HCT116 (cell line): ENCODE results near the gene ACSF2. TPM values are rescaled to one million over a fixed set of nuclear protein-coding genes. Genes with fewer than 3 reads are reported as not detected.
"Not testable (repeated sequence)": the region's sequence is repeated elsewhere in the genome, so short reads cannot be mapped to it uniquely, and the experiment has no call there.

ENCODE experiments used
- ATAC-seq: fragments of 200-7000 bp; cut with Tn5 transposase; 2 replicates; pipeline ENCODE4 v1.9.1; 2020; ENCODE audit warnings: mild to moderate bottlenecking, moderate library complexity
- BruUV-seq: library from RNA; stranded (reverse); fragments of 400-500 nt; replicated peaks from 2 replicates; lab custom pipeline; 2021; lab: Mats Ljungman, UMichigan
- CTCF ChIA-PET: fragments of 300-600 bp; sonication (Branson Sonifier 250); formaldehyde crosslinking; loops from one replicate; lab custom pipeline; 2021; ENCODE audit warnings: antibody characterized with exemption; lab: Charles Lee
- POLR2A ChIA-PET: fragments of 300-600, 350-600 bp; sonication (Branson Sonifier 250); formaldehyde crosslinking; loops from one replicate; lab custom pipeline; 2021; ENCODE audit warnings: antibody characterized with exemption; lab: Charles Lee
- RAD21 ChIA-PET, 2 experiments: fragments of 300-600 bp; sonication (Branson Sonifier 250); formaldehyde crosslinking; loops; one replicate each; lab custom pipeline; 2023; ENCODE audit warnings: low total read pairs in 2 of 2; ENCODE audit not compliant: uncharacterized antibody in 2 of 2, unreplicated experiment in 2 of 2, low non-redundant PET in 1 of 2; lab: Charles Lee
- DNase-seq: peaks from one replicate; pipeline ENCODE4 v3.0.0-alpha.2; 2010; ENCODE audit warnings: low read depth, low spot score
- H2AFZ ChIP-seq: fragments of 200-600 bp; shearing (Covaris generic), sonication (generic); 2 replicates; pipeline ENCODE4 v1.6.1; 2017; ENCODE audit warnings: low read depth, mixed run types, mixed read lengths, antibody characterized with exemption, low read length; ENCODE audit not compliant: poor library complexity, severe bottlenecking
- H3K27ac ChIP-seq: 2 replicates; pipeline ENCODE4 v1.5.1; 2012; ENCODE audit warnings: low read depth, low read length
- H3K27me3 ChIP-seq: fragments of 200-600 bp; sonication (generic); 2 replicates; pipeline ENCODE4 v1.6.1; 2016; ENCODE audit warnings: mixed run types, low read length, mixed read lengths; ENCODE audit not compliant: insufficient read depth
- H3K36me3 ChIP-seq, 2 experiments: fragments of 200-500 bp in 1 of 2; fragments of 200-600 bp in 1 of 2; sonication (Bioruptor generic) in 1 of 2; sonication (generic) in 1 of 2; 2 replicates each; pipeline versions ENCODE4 v1.5.1 to v1.6.1; 2014 to 2016; ENCODE audit warnings: low read length in 2 of 2, inconsistent platforms in 1 of 2, mixed read lengths in 1 of 2, mixed run types in 1 of 2; ENCODE audit not compliant: insufficient read depth in 2 of 2, control insufficient read depth in 1 of 2
- H3K4me1 ChIP-seq, 2 experiments: fragments of 200-600 bp in 1 of 2; sonication (generic) in 1 of 2; 2 replicates each; pipeline versions ENCODE4 v1.5.1 to v1.6.1; 2012 to 2017; ENCODE audit warnings: low read length in 2 of 2, inconsistent platforms in 1 of 2, mild to moderate bottlenecking in 1 of 2, mixed read lengths in 1 of 2, mixed run types in 1 of 2, moderate library complexity in 1 of 2; ENCODE audit not compliant: insufficient read depth in 2 of 2, control insufficient read depth in 1 of 2
- H3K4me2 ChIP-seq: fragments of 200-600 bp; sonication (generic); 2 replicates; pipeline ENCODE4 v1.6.1; 2017; ENCODE audit warnings: mixed run types, low read length, mixed read lengths
- H3K4me3 ChIP-seq, 2 experiments: fragments of 200-600 bp in 1 of 2; sonication (generic) in 1 of 2; replicated peaks in 1 of 2; 2 replicates each; pipeline ENCODE4 v1.5.1; 2011 to 2016; ENCODE audit warnings: low read length in 2 of 2, control low read depth in 1 of 2, low read depth in 1 of 2, mild to moderate bottlenecking in 1 of 2, mixed read lengths in 1 of 2, mixed run types in 1 of 2
- H3K79me2 ChIP-seq: fragments of 200-600 bp; sonication (generic); 2 replicates; pipeline ENCODE4 v1.6.1; 2017; ENCODE audit warnings: mild to moderate bottlenecking, mixed run types, low read length, moderate library complexity, mixed read lengths; ENCODE audit not compliant: insufficient read depth
- H3K9ac ChIP-seq: fragments of 200-600 bp; sonication (generic); 2 replicates; pipeline ENCODE4 v1.6.1; 2016; ENCODE audit warnings: low read length, mixed read lengths
- H3K9me2 ChIP-seq: fragments of 200-600 bp; sonication (generic), shearing (Covaris generic); 2 replicates; pipeline ENCODE4 v1.6.1; 2017; ENCODE audit warnings: mixed run types, mild to moderate bottlenecking, moderate library complexity; ENCODE audit not compliant: insufficient read depth
- H3K9me3 ChIP-seq, 2 experiments: fragments of 200-500 bp in 1 of 2; fragments of 200-600 bp in 1 of 2; sonication (Bioruptor generic) in 1 of 2; sonication (generic) in 1 of 2; 2 replicates each; pipeline ENCODE4 v1.6.1; 2014 to 2017; ENCODE audit warnings: low read length in 2 of 2, mixed read lengths in 2 of 2, inconsistent platforms in 1 of 2, low read depth in 1 of 2, mild to moderate bottlenecking in 1 of 2, mixed run types in 1 of 2, moderate library complexity in 1 of 2; ENCODE audit not compliant: control insufficient read depth in 1 of 2, insufficient read depth in 1 of 2
- H4K20me1 ChIP-seq: fragments of 200-600 bp; sonication (generic), shearing (Covaris generic); 2 replicates; pipeline ENCODE4 v1.6.1; 2017; ENCODE audit warnings: mixed run types, mild to moderate bottlenecking, moderate library complexity; ENCODE audit not compliant: insufficient read depth
- CEBPB ChIP-seq: IDR thresholded peaks from 2 replicates; pipeline ENCODE4 v1.6.1; 2012; ENCODE audit warnings: low read depth
- EZH2 ChIP-seq: fragments of 200-600 bp; sonication (generic); IDR thresholded peaks from 2 replicates; pipeline ENCODE4 v1.6.1; 2017; ENCODE audit warnings: antibody characterized with exemption, mixed run types
- YY1 ChIP-seq: IDR thresholded peaks from 2 replicates; pipeline ENCODE4 v1.6.1; 2011; ENCODE audit warnings: low read length, low read depth, moderate library complexity, mild to moderate bottlenecking; ENCODE audit not compliant: insufficient replicate concordance; ENCODE audit errors: extremely low read depth
- intact Hi-C: fragments of 100-400 bp; cut with micrococcal nuclease; formaldehyde crosslinking; loops from 2 replicates; pipeline ENCODE4 v1.10.0; 2022
- total RNA-seq: library from RNA; stranded (reverse); gene quantifications from one replicate; pipeline ENCODE4 v1.2.1, GENCODE V29; 2021; ENCODE audit not compliant: unreplicated experiment
- TF ChIP-seq, protein P1 (sequence below), 3 experiments: fragments of 200-600 bp in 1 of 3; sonication (generic) in 1 of 3; IDR thresholded peaks in 2 of 3; conservative IDR thresholded peaks in 1 of 3; 2 replicates each; pipeline ENCODE4 v1.5.1; 2012 to 2017; ENCODE audit warnings: low read depth in 2 of 3, low read length in 2 of 3, antibody characterized with exemption in 1 of 3, borderline replicate concordance in 1 of 3, control low read depth in 1 of 3, mild to moderate bottlenecking in 1 of 3, mixed read lengths in 1 of 3, mixed run types in 1 of 3, moderate library complexity in 1 of 3; ENCODE audit not compliant: insufficient read depth in 1 of 3

Gene ACSF2
- total RNA-seq, 1 experiment from 2014 or later: 52.4 TPM

DNA sequence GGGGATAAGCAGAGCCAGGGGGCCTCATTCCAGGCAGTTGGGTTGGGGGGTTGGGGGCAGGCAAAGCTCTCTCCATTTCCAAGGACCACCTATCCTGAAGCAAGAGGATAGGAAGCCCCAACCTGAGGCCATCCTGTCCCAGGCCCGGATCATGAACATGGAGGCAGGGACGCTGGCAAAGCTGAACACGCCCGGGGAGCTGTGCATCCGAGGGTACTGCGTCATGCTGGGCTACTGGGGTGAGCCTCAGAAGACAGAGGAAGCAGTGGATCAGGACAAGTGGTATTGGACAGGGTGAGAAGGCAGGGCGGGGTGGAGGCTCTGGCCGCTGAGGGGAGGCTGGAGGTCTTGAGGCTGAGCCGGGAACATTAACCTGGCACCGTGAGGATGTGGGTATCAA is 46.3 kb downstream of the ACSF2 start:
- Histone ChIP-seq H3K4me1 (no peaks in the 10 kb centered on the region; a peak in 1 of 4 replicates), H4K20me1 (no peaks in the 10 kb centered on the region), H3K9me3 (no peaks in the 10 kb centered on the region), H3K27ac (no peak overlapping the region), H3K9ac (no peak overlapping the region), H3K79me2 (no peaks in the 10 kb centered on the region), H2AFZ (no peak overlapping the region), H3K9me2 (no peaks in the 10 kb centered on the region), H3K4me2 (no peak overlapping the region), H3K36me3 (no peaks in the 10 kb centered on the region), H3K4me3 (no peak overlapping the region), H3K27me3 (no peaks in the 10 kb centered on the region)
- no TSS peak for BruUV-seq
- TF ChIP-seq EZH2 (no peak), CEBPB (no peak), YY1 (no peak)
- DNase-seq (no peak), ATAC-seq (no peak)
- POLR2A ChIA-PET: no interaction called here
- RAD21 ChIA-PET: no interaction called here
- intact Hi-C loops: no loop called here
- CTCF ChIA-PET: no interaction called here

DNA sequence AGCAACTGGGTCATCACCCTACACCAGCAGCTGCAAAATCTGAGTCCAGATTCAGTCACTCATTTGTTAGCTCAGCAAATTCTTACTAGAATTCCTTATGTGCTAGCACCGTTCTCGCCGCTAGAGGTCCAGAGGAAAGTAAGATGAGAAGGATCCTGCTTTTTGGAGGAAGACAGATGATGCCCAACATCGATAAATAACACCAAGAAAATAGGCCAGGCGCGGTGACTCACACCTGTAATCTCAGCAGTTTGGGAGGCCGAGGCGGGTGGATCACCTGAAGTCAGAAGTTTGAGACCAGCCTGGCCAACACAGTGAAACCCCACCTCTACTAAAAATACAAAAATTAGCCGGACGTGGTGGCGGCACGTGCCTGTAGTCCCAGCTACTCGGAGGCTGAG is 46.7 kb downstream of the ACSF2 start:
- H3K9me3 ChIP-seq, H3K27me3 ChIP-seq, H3K36me3 ChIP-seq, H3K4me1 ChIP-seq, H3K9me2 ChIP-seq, BruUV-seq, POLR2A ChIA-PET, intact Hi-C loops, CTCF ChIA-PET, H3K9ac ChIP-seq, H3K27ac ChIP-seq, DNase-seq, H4K20me1 ChIP-seq, H2AFZ ChIP-seq, H3K79me2 ChIP-seq, H3K4me2 ChIP-seq, H3K4me3 ChIP-seq, RAD21 ChIA-PET: not testable (repeated sequence)
- TF ChIP-seq, protein P1, sequence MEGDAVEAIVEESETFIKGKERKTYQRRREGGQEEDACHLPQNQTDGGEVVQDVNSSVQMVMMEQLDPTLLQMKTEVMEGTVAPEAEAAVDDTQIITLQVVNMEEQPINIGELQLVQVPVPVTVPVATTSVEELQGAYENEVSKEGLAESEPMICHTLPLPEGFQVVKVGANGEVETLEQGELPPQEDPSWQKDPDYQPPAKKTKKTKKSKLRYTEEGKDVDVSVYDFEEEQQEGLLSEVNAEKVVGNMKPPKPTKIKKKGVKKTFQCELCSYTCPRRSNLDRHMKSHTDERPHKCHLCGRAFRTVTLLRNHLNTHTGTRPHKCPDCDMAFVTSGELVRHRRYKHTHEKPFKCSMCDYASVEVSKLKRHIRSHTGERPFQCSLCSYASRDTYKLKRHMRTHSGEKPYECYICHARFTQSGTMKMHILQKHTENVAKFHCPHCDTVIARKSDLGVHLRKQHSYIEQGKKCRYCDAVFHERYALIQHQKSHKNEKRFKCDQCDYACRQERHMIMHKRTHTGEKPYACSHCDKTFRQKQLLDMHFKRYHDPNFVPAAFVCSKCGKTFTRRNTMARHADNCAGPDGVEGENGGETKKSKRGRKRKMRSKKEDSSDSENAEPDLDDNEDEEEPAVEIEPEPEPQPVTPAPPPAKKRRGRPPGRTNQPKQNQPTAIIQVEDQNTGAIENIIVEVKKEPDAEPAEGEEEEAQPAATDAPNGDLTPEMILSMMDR (IDR thresholded peaks at IDR 0.05 in 2 of 3, conservative IDR thresholded peaks at IDR 0.05 in 1 of 3; ENCODE audit: borderline replicate concordance in 1 of 3, insufficient read depth in 1 of 3, low read depth in 2 of 3, low read length in 2 of 3): 0 out of 6 replicates have a peak, but pooled peaks of 1 of the 3 experiments have one; percentile 15
- ATAC-seq: peak; percentile 29; the same call in 1 of the 2 replicates
